Keratinocyte (primary cell): ENCODE measurements around the gene ANKS1B.

Experiments used
- CTCF ChIP-seq, 3 experiments: IDR thresholded peaks in 1 of 3; conservative IDR thresholded peaks in 1 of 3; optimal IDR thresholded peaks in 1 of 3; 2 replicates in 2 of 3; 3 replicates in 1 of 3; pipeline versions ENCODE3 to v1.5.1; 2011; ENCODE audit warnings: low read length in 3 of 3, mild to moderate bottlenecking in 3 of 3, moderate library complexity in 2 of 3, control low read depth in 1 of 3, inconsistent platforms in 1 of 3; ENCODE audit not compliant: insufficient read depth in 2 of 3; ENCODE audit errors: extremely low read depth in 1 of 3
- EZH2 ChIP-seq: IDR thresholded peaks from one replicate; pipeline ENCODE4 v1.6.1; 2012; ENCODE audit warnings: inconsistent platforms, mild to moderate bottlenecking, low read length, moderate library complexity

- no peak for TF ChIP-seq CTCF (optimal IDR thresholded peaks at IDR 0.05 in 1 of 3, IDR thresholded peaks at IDR 0.05 in 1 of 3, conservative IDR thresholded peaks at IDR 0.05 in 1 of 3; ENCODE audit: extremely low read depth in 1 of 3, insufficient read depth in 2 of 3, low read length in 3 of 3)
- TF ChIP-seq EZH2, result no peak
Observed at GRCh38 chr12:98870504-98870903, 1114.2 kb downstream of the ANKS1B start.
